ENCODE data around the gene PRDX5. TPM values are rescaled to one million over a fixed set of nuclear protein-coding genes. Genes with fewer than 3 reads are reported as not detected.
"Not testable (repeated sequence)": the region's sequence is repeated elsewhere in the genome, so short reads cannot be mapped to it uniquely, and the experiment has no call there.

The PRDX5 gene
- total RNA-seq, 2 experiments from 2014 or later = 122 to 132 TPM

GRCh38 chr11:64314146-64314804 is 3.6 kb upstream of the PRDX5 start:
- intact Hi-C loops (cut with micrococcal nuclease) = no loop called here
- no peak overlapping the region for H3K4me3 Mint-ChIP-seq

GRCh38 chr11:64314805-64315561 is 2.9 kb upstream of the PRDX5 start:
- Mint-ChIP-seq H3K4me1 (ENCODE audit: low read depth) (peaks cover 38% of the 10 kb centered on the region), H3K27me3 (ENCODE audit: low read depth) (no peaks in the 10 kb centered on the region), H3K4me3 (no peak overlapping the region), H3K27ac (no peak overlapping the region), H3K9me3 (no peaks in the 10 kb centered on the region), H3K36me3 (ENCODE audit: low read depth) (peaks cover 14% of the 10 kb centered on the region)
- no peak for DNase-seq
- intact Hi-C loops (cut with micrococcal nuclease) = no loop called here
- CTCF ChIA-PET = no interaction called here

More at GRCh38 chr11:64314146-64314804, 3.6 kb upstream of the PRDX5 start:
- Mint-ChIP-seq H3K4me1 (ENCODE audit: low read depth) (peaks cover 38% of the 10 kb centered on the region), H3K36me3 (ENCODE audit: low read depth) (peaks cover 14% of the 10 kb centered on the region), H3K9me3 (no peaks in the 10 kb centered on the region), H3K27ac (no peak overlapping the region), H3K27me3 (ENCODE audit: low read depth) (no peaks in the 10 kb centered on the region)
- CTCF ChIA-PET = interaction anchor here (2.2 kb wide), 1 partner anchor 40 kb away, joined by 7 read pairs; no protein-coding TSS in a partner anchor
- DNase-seq = no peak

GRCh38 chr11:64315667-64316526 is 2.0 kb upstream of the PRDX5 start:
- H3K27me3 Mint-ChIP-seq (ENCODE audit: low read depth); H3K9me3 Mint-ChIP-seq; DNase-seq; intact Hi-C loops (cut with micrococcal nuclease): not testable (repeated sequence)
- Mint-ChIP-seq H3K27ac (peak overlapping the region; percentile 99), H3K4me1 (ENCODE audit: low read depth) (peaks cover 39% of the 10 kb centered on the region), H3K36me3 (ENCODE audit: low read depth) (peaks cover 15% of the 10 kb centered on the region), H3K4me3 (peak overlapping the region; percentile 94)
- CTCF ChIA-PET = interaction anchor here (2.2 to 3.8 kb wide), 2 partner anchors 14 to 25 kb away, joined by 11 to 18 read pairs; partner anchors contain the start of gene CCDC88B

GRCh38 chr11:64316672-64317324 is 1.1 kb upstream of the PRDX5 start:
- Mint-ChIP-seq H3K27me3 (ENCODE audit: low read depth) (no peaks in the 10 kb centered on the region), H3K4me3 (peak overlapping the region; percentile 94), H3K36me3 (ENCODE audit: low read depth) (peaks cover 21% of the 10 kb centered on the region), H3K27ac (peak overlapping the region; percentile 99), H3K9me3 (no peaks in the 10 kb centered on the region), H3K4me1 (ENCODE audit: low read depth) (peaks cover 40% of the 10 kb centered on the region)
- intact Hi-C loops (cut with micrococcal nuclease) = loop anchor here (1.0 kb wide), 4 partner anchors 11 to 337 kb away; partner anchors contain the start of genes ESRRA and FKBP2
- CTCF ChIA-PET = interaction anchor here (0.8 to 3.8 kb wide), 13 partner anchors 10 to 44 kb away, joined by 3 to 22 read pairs (median 9); partner anchors contain the start of genes CCDC88B and RPS6KA4
- peak; percentile 46 for DNase-seq

- peak; percentile 98 for DNase-seq
- Mint-ChIP-seq H3K36me3 (ENCODE audit: low read depth) (peaks cover 21% of the 10 kb centered on the region), H3K27ac (peak within 1 kb of the TSS; percentile 99), H3K27me3 (ENCODE audit: low read depth) (no peaks in the 10 kb centered on the region), H3K4me3 (peak within 1 kb of the TSS; percentile 94), H3K4me1 (ENCODE audit: low read depth) (peaks cover 37% of the 10 kb centered on the region), H3K9me3 (no peaks in the 10 kb centered on the region)
- CTCF ChIA-PET = interaction anchor here (0.6 to 3.8 kb wide), 22 partner anchors 10 to 455 kb away, joined by 3 to 22 read pairs (median 6); partner anchors contain the start of genes CCDC88B, FKBP2 and RPS6KA4
- intact Hi-C loops (cut with micrococcal nuclease) = loop anchor here (1.0 kb wide), 4 partner anchors 12 to 336 kb away; partner anchors contain the start of genes ESRRA and FKBP2
These were observed 478 bp upstream of the PRDX5 start, which contains the start of gene TRMT112 for GRCh38 chr11:64317325-64317960. Gene TRMT112 (minus strand): TSS chr11:64317559. CDS start chr11:64317526, 33 bp downstream.

GRCh38 chr11:64318766-64319761 is 1.1 kb downstream of the PRDX5 start:
- intact Hi-C loops (cut with micrococcal nuclease) = loop anchor here (1.0 kb wide), 4 partner anchors 12 to 36 kb away; partner anchors contain the start of genes CCDC88B and GPR137
- Mint-ChIP-seq H3K4me3 (peak overlapping the region; percentile 94), H3K9me3 (no peaks in the 10 kb centered on the region), H3K4me1 (ENCODE audit: low read depth) (peaks cover 33% of the 10 kb centered on the region), H3K27ac (peak overlapping the region; percentile 99), H3K27me3 (ENCODE audit: low read depth) (no peaks in the 10 kb centered on the region), H3K36me3 (ENCODE audit: low read depth) (peaks cover 21% of the 10 kb centered on the region)
- CTCF ChIA-PET = interaction anchor here (1.0 to 3.8 kb wide), 8 partner anchors 12 to 78 kb away, joined by 3 to 22 read pairs (median 9); partner anchors contain the start of gene FKBP2
- no peak for DNase-seq

GRCh38 chr11:64320556-64320955 is 2.6 kb downstream of the PRDX5 start:
- no peak overlapping the region for H3K27ac Mint-ChIP-seq
- H3K9me3 Mint-ChIP-seq = no peaks in the 10 kb centered on the region
- no peak overlapping the region for H3K4me3 Mint-ChIP-seq
- intact Hi-C loops (cut with micrococcal nuclease) = no loop called here
- H3K4me1 Mint-ChIP-seq (ENCODE audit: low read depth) = peaks cover 28% of the 10 kb centered on the region
- DNase-seq = no peak
- CTCF ChIA-PET = interaction anchor here (1.3 kb wide), 1 partner anchor 11 kb away, joined by 6 read pairs; no protein-coding TSS in a partner anchor
- H3K36me3 Mint-ChIP-seq (ENCODE audit: low read depth) = peaks cover 21% of the 10 kb centered on the region
- H3K27me3 Mint-ChIP-seq (ENCODE audit: low read depth) = no peaks in the 10 kb centered on the region

GRCh38 chr11:64321026-64321425 is 3.1 kb downstream of the PRDX5 start:
- Mint-ChIP-seq H3K27ac (no peak overlapping the region), H3K27me3 (ENCODE audit: low read depth) (no peaks in the 10 kb centered on the region), H3K36me3 (ENCODE audit: low read depth) (peaks cover 21% of the 10 kb centered on the region), H3K9me3 (no peaks in the 10 kb centered on the region), H3K4me3 (no peak overlapping the region), H3K4me1 (ENCODE audit: low read depth) (peaks cover 27% of the 10 kb centered on the region)
- intact Hi-C loops (cut with micrococcal nuclease) = no loop called here
- DNase-seq = no peak
- CTCF ChIA-PET = no interaction called here

GRCh38 chr11:64321533-64321932 is 3.6 kb downstream of the PRDX5 start:
- intact Hi-C loops (cut with micrococcal nuclease) = no loop called here

GRCh38 chr11:64322925-64323260 is 5.0 kb downstream of the PRDX5 start:
- H3K27ac Mint-ChIP-seq = no peak overlapping the region
- intact Hi-C loops (cut with micrococcal nuclease) = no loop called here
- peaks cover 8% of the 10 kb centered on the region for H3K36me3 Mint-ChIP-seq (ENCODE audit: low read depth)
- H3K4me1 Mint-ChIP-seq (ENCODE audit: low read depth) = peaks cover 19% of the 10 kb centered on the region
- DNase-seq = no peak
- H3K9me3 Mint-ChIP-seq = no peaks in the 10 kb centered on the region
- CTCF ChIA-PET = interaction anchor here (0.9 to 1.1 kb wide), 2 partner anchors 9 to 21 kb away, joined by 3 read pairs; no protein-coding TSS in a partner anchor
- H3K27me3 Mint-ChIP-seq (ENCODE audit: low read depth) = no peaks in the 10 kb centered on the region
- no peak overlapping the region for H3K4me3 Mint-ChIP-seq

More at GRCh38 chr11:64321533-64321932, 3.6 kb downstream of the PRDX5 start:
- H3K27ac Mint-ChIP-seq = no peak overlapping the region
- CTCF ChIA-PET = no interaction called here
- no peak for DNase-seq
- no peaks in the 10 kb centered on the region for H3K9me3 Mint-ChIP-seq
- peaks cover 22% of the 10 kb centered on the region for H3K4me1 Mint-ChIP-seq (ENCODE audit: low read depth)
- H3K27me3 Mint-ChIP-seq (ENCODE audit: low read depth) = no peaks in the 10 kb centered on the region
- H3K36me3 Mint-ChIP-seq (ENCODE audit: low read depth) = peaks cover 19% of the 10 kb centered on the region
- H3K4me3 Mint-ChIP-seq = no peak overlapping the region

All from activated naive CD4-positive, alpha-beta T cell treated with anti-CD3 and anti-CD28 coated beads for 36 hours (primary cell).